ENCODE results near the gene IMP3. TPM values are rescaled to one million over a fixed set of nuclear protein-coding genes. Genes with fewer than 3 reads are reported as not detected.
A peak's percentile ranks its signal among the peaks of the same experiment; 100 is the strongest.

IMP3 gene
- total and polyA plus RNA-seq, 4 donors = 45.2 to 94.8 (median 69.6) TPM

DNA sequence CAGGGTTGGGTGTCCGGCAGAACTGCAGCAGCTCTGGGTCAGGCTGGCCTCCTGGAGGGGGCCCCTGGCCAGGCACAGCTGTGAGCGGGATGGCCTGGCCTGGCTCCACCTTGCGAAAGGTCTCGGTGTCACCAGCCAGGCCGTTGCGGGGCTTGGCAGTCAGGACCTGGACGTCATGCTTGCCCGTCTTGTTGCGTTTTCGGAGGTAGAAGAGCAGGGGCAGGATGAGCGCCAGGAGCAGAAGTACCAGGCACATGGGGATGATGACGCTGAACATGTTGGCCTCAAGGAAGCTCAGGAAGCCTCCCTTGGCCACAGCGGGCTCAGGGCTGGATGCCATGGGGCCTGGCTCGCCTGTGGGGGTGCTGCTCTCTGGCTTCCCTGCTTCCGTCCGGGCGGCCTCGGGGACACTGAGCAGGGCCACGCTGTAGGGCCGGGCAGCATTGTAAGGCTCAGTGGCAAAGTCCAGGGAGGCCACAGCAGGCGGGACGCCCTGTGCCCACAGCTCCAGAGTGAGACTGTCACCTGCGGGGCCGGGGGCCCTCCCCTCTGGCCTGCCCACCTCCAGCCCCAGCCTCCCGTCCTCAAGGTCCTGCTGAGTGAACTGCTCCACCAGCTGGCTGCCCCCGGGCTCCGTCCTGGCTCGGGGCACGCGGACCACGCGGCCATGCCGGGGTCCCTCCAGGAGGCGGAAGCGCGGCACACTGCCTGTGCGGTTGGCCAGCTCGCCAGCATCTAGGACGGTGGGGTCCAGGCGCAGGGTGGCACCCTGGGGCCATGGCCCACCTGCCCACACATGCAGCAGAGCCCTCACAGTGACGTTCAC is 35.8 kb upstream of the IMP3 start:
- H3K9ac ChIP-seq (ENCODE audit: low read depth in 1 of 2, low read length in 2 of 2) = no peak overlapping the region
- no peak overlapping the region for H3K4me3 ChIP-seq (ENCODE audit: low read depth in 1 of 3, low read length in 3 of 3)
- H3K27ac ChIP-seq (ENCODE audit: low read depth in 1 of 2, low read length in 2 of 2) = no peak overlapping the region
- H3K27me3 ChIP-seq (ENCODE audit: control insufficient read depth in 4 of 4, insufficient read depth in 4 of 4, low read length in 3 of 4) = no peaks in the 10 kb centered on the region
- no peak for DNase-seq (ENCODE audit: low spot score)
- TF ChIP-seq YY1 (IDR thresholded peaks at IDR 0.05) (no peak), HNF4A (conservative IDR thresholded peaks at IDR 0.05) (peak in 1 of 2 donors; percentile 36)
- H3K36me3 ChIP-seq (ENCODE audit: control insufficient read depth in 4 of 4, insufficient read depth in 3 of 4, low read depth in 1 of 4, low read length in 3 of 4) = no peaks in the 10 kb centered on the region
- no peaks in the 10 kb centered on the region for H3K9me3 ChIP-seq (ENCODE audit: control insufficient read depth in 4 of 4, low read length in 3 of 4)
- WGBS = 80% methylated on average over 41 of the region's 41 CpGs
- peaks cover 0 to 2% (median under 1%) of the 10 kb centered on the region in 4 donors for H3K4me1 ChIP-seq (ENCODE audit: control insufficient read depth in 4 of 4, insufficient read depth in 4 of 4, low read length in 3 of 4)

DNA sequence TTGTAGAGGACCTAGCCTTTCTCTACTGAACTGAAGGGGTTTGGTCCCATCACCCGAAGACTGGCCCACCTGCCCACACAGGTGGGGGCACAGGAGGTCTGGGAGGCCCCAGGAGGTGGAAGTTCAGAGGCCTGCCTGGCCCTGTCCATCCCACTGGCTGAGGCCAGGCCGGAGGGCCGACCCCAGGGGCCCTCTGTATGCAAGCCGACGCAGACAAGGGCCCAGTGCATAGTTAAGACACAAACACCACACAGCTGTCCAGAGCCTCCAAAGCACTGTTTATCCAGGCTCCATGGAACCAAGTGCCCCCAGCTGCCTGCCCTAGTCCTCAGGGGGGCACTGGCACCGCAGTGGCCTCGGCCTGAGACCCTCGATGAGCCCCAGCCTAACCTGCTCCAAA is 34.3 kb upstream of the IMP3 start:
- Histone ChIP-seq H3K4me3 (ENCODE audit: low read depth in 1 of 3, low read length in 3 of 3) (no peak overlapping the region), H3K9ac (ENCODE audit: low read depth in 1 of 2, low read length in 2 of 2) (no peak overlapping the region), H3K36me3 (ENCODE audit: control insufficient read depth in 4 of 4, insufficient read depth in 3 of 4, low read depth in 1 of 4, low read length in 3 of 4) (no peaks in the 10 kb centered on the region), H3K4me1 (ENCODE audit: control insufficient read depth in 4 of 4, insufficient read depth in 4 of 4, low read length in 3 of 4) (peaks cover 0 to 2% (median 0%) of the 10 kb centered on the region in 4 donors), H3K9me3 (ENCODE audit: control insufficient read depth in 4 of 4, low read length in 3 of 4) (no peaks in the 10 kb centered on the region), H3K27ac (ENCODE audit: low read depth in 1 of 2, low read length in 2 of 2) (no peak overlapping the region), H3K27me3 (ENCODE audit: control insufficient read depth in 4 of 4, insufficient read depth in 4 of 4, low read length in 3 of 4) (no peaks in the 10 kb centered on the region)
- 86% methylated on average over 8 of the region's 8 CpGs for WGBS
- no peak for DNase-seq (ENCODE audit: low spot score)
- TF ChIP-seq SP1 (IDR thresholded peaks at IDR 0.05) = no peak
- no peak for TF ChIP-seq FOXA1 (IDR thresholded peaks at IDR 0.05)
- no peak for TF ChIP-seq FOXA2 (IDR thresholded peaks at IDR 0.05)
- TF ChIP-seq, protein P1, sequence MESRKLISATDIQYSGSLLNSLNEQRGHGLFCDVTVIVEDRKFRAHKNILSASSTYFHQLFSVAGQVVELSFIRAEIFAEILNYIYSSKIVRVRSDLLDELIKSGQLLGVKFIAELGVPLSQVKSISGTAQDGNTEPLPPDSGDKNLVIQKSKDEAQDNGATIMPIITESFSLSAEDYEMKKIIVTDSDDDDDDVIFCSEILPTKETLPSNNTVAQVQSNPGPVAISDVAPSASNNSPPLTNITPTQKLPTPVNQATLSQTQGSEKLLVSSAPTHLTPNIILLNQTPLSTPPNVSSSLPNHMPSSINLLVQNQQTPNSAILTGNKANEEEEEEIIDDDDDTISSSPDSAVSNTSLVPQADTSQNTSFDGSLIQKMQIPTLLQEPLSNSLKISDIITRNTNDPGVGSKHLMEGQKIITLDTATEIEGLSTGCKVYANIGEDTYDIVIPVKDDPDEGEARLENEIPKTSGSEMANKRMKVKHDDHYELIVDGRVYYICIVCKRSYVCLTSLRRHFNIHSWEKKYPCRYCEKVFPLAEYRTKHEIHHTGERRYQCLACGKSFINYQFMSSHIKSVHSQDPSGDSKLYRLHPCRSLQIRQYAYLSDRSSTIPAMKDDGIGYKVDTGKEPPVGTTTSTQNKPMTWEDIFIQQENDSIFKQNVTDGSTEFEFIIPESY (IDR thresholded peaks at IDR 0.05) = no peak

DNA sequence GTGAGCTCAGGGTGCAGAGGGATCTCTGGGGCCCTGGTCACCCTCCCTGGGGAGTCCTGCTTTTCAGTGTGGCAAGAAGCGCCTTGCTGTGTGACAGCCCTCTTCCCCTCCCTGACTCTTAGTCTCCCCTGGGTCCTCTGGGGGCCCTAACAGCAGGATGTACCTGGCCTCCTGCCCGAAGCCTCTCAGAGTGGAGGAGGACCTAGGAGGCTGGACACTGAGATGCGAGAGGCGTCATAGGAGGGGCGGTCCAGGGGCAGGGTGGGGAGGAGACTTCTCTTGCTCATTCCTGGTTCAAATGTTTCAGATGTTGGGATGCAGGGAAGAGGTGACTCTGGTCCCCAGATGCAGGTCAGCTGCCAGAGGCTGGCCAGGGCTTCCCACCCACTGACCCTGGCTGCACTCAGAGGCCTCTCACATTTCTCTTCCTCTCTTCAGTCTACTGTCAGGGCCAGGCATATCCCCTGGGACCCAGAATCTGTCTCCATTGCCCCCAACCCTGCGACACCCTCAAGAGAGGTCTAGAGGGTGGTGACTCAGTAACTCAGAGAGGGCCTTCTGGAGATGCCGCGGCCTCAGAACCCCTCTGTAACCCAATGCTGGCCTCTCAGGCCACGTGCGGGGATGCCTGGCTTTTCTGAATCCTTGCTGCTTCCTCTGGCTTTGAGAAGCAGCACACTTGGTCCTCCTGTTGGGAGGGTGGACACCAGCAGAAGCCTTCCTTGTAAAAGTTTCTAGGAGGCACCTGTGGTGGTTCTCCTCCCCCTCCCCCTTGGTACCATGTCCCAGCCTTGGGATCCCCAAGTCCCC is 33.6 kb upstream of the IMP3 start:
- H3K27me3 ChIP-seq (ENCODE audit: control insufficient read depth in 4 of 4, insufficient read depth in 4 of 4, low read length in 3 of 4) = no peaks in the 10 kb centered on the region
- H3K4me1 ChIP-seq (ENCODE audit: control insufficient read depth in 4 of 4, insufficient read depth in 4 of 4, low read length in 3 of 4) = peaks cover 0 to 2% (median 0%) of the 10 kb centered on the region in 4 donors
- no peak overlapping the region for H3K27ac ChIP-seq (ENCODE audit: low read depth in 1 of 2, low read length in 2 of 2)
- TF ChIP-seq RAD21 (IDR thresholded peaks at IDR 0.05) (no peak), RXRA (IDR thresholded peaks at IDR 0.05) (no peak), YY1 (IDR thresholded peaks at IDR 0.05) (no peak), HNF4G (IDR thresholded peaks at IDR 0.05) (no peak), FOXA1 (IDR thresholded peaks at IDR 0.05) (no peak), SP1 (IDR thresholded peaks at IDR 0.05) (no peak), EGR1 (IDR thresholded peaks at IDR 0.05; ENCODE audit: low read depth in 2 of 2) (no peak), TAF1 (conservative IDR thresholded peaks at IDR 0.05) (no peak), GABPA (IDR thresholded peaks at IDR 0.05 in 1 of 2, conservative IDR thresholded peaks at IDR 0.05 in 1 of 2) (no peak), FOXA2 (IDR thresholded peaks at IDR 0.05) (no peak)
- TF ChIP-seq, protein P2, sequence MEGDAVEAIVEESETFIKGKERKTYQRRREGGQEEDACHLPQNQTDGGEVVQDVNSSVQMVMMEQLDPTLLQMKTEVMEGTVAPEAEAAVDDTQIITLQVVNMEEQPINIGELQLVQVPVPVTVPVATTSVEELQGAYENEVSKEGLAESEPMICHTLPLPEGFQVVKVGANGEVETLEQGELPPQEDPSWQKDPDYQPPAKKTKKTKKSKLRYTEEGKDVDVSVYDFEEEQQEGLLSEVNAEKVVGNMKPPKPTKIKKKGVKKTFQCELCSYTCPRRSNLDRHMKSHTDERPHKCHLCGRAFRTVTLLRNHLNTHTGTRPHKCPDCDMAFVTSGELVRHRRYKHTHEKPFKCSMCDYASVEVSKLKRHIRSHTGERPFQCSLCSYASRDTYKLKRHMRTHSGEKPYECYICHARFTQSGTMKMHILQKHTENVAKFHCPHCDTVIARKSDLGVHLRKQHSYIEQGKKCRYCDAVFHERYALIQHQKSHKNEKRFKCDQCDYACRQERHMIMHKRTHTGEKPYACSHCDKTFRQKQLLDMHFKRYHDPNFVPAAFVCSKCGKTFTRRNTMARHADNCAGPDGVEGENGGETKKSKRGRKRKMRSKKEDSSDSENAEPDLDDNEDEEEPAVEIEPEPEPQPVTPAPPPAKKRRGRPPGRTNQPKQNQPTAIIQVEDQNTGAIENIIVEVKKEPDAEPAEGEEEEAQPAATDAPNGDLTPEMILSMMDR (IDR thresholded peaks at IDR 0.05; ENCODE audit: low read depth, low read length, missing input control) = no peak
- TF ChIP-seq, protein P3, sequence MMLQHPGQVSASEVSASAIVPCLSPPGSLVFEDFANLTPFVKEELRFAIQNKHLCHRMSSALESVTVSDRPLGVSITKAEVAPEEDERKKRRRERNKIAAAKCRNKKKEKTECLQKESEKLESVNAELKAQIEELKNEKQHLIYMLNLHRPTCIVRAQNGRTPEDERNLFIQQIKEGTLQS (IDR thresholded peaks at IDR 0.05) = no peak
- TF ChIP-seq, protein P4, sequence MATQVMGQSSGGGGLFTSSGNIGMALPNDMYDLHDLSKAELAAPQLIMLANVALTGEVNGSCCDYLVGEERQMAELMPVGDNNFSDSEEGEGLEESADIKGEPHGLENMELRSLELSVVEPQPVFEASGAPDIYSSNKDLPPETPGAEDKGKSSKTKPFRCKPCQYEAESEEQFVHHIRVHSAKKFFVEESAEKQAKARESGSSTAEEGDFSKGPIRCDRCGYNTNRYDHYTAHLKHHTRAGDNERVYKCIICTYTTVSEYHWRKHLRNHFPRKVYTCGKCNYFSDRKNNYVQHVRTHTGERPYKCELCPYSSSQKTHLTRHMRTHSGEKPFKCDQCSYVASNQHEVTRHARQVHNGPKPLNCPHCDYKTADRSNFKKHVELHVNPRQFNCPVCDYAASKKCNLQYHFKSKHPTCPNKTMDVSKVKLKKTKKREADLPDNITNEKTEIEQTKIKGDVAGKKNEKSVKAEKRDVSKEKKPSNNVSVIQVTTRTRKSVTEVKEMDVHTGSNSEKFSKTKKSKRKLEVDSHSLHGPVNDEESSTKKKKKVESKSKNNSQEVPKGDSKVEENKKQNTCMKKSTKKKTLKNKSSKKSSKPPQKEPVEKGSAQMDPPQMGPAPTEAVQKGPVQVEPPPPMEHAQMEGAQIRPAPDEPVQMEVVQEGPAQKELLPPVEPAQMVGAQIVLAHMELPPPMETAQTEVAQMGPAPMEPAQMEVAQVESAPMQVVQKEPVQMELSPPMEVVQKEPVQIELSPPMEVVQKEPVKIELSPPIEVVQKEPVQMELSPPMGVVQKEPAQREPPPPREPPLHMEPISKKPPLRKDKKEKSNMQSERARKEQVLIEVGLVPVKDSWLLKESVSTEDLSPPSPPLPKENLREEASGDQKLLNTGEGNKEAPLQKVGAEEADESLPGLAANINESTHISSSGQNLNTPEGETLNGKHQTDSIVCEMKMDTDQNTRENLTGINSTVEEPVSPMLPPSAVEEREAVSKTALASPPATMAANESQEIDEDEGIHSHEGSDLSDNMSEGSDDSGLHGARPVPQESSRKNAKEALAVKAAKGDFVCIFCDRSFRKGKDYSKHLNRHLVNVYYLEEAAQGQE (IDR thresholded peaks at IDR 0.05) = no peak
- no peaks in the 10 kb centered on the region for H3K9me3 ChIP-seq (ENCODE audit: control insufficient read depth in 4 of 4, low read length in 3 of 4)
- no peaks in the 10 kb centered on the region for H3K36me3 ChIP-seq (ENCODE audit: control insufficient read depth in 4 of 4, insufficient read depth in 3 of 4, low read depth in 1 of 4, low read length in 3 of 4)
- no peak overlapping the region for H3K4me3 ChIP-seq (ENCODE audit: low read depth in 1 of 3, low read length in 3 of 3)
- H3K9ac ChIP-seq (ENCODE audit: low read depth in 1 of 2, low read length in 2 of 2) = no peak overlapping the region
- DNase-seq (ENCODE audit: low spot score) = no peak
- 90% methylated on average over 10 of the region's 10 CpGs for WGBS
